ENCODE results near the gene BCL6B.
"Not testable (repeated sequence)": the region's sequence is repeated elsewhere in the genome, so short reads cannot be mapped to it uniquely, and the experiment has no call there.

The BCL6B gene

DNA sequence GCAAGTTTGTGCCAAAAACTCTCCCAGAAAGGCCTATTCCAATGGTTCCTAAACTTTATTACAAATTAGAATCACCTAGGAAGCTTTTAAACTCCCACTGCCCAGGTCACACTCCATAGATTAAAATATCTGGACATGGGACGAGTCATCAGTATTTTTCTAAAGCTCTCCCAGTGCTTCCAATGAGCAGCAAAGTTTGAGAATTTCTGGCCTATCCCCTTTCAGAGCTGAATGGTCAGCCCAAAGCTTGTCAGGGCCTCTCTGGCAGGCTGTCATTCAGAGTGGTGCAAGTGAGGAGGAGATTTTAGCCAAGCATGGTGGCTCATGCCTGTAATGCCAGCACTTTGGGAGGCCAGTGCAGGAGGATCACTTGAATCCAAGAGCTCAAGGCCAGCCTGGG, 2.4 kb downstream of the BCL6B start:
- no peak for FAIRE-seq
- DNase-seq (ENCODE audit: extremely low spot score, insufficient read length, low read depth), result no peak

DNA sequence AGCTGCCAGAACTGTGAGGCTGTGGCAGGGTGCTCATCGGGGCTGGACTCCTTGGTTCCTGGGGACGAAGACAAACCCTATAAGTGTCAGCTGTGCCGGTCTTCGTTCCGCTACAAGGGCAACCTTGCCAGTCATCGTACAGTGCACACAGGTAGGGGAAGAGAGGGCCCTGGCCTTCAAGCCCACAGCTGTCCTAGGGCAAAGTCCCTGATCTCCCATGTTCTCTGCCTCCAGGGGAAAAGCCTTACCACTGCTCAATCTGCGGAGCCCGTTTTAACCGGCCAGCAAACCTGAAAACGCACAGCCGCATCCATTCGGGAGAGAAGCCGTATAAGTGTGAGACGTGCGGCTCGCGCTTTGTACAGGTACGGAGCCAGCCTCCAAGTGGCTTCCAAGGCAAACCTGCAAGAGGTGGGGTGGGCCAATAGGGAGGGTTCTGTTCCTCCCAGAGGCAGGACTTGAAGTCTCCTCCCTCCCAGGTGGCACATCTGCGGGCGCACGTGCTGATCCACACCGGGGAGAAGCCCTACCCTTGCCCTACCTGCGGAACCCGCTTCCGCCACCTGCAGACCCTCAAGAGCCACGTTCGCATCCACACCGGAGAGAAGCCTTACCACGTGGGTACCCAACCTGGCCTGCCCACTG, 3.7 kb downstream of the BCL6B start:
- no peak for DNase-seq (ENCODE audit: extremely low spot score, insufficient read length, low read depth)
- FAIRE-seq, result no peak

DNA sequence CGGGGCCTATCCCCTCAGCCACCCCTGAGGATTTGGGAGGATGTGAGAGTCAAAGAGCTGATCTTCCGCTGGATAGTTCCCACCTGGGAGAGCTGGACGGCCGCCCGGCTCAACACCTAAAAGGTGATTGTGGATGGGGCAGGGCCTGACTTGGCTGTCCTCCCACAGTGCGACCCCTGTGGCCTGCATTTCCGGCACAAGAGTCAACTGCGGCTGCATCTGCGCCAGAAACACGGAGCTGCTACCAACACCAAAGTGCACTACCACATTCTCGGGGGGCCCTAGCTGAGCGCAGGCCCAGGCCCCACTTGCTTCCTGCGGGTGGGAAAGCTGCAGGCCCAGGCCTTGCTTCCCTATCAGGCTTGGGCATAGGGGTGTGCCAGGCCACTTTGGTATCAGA, 4.5 kb downstream of the BCL6B start:
- no peak for DNase-seq (ENCODE audit: extremely low spot score, insufficient read length, low read depth)
- no peak for FAIRE-seq

DNA sequence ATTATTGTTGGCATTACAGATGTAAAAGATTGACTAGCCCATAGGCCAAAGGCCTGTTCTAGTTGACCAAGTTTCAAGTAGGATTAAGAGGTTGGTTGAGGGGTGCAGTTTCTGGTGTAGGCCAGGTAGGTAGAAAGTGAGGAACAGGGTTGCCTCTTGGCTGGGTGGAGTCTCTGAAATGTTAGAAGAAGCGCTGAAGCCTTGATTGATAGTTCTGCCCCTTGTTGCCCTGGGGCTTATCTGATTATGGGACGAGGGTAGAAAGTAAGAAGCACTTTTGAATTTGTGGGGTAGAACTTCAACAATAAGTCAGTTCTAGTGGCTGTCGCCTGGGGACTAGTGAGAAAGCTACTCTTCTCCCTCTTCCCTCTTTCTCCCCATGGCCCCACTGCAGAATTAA, 6.2 kb downstream of the BCL6B start:
- DNase-seq (ENCODE audit: extremely low spot score, insufficient read length, low read depth) (no peak), FAIRE-seq (no peak)

DNA sequence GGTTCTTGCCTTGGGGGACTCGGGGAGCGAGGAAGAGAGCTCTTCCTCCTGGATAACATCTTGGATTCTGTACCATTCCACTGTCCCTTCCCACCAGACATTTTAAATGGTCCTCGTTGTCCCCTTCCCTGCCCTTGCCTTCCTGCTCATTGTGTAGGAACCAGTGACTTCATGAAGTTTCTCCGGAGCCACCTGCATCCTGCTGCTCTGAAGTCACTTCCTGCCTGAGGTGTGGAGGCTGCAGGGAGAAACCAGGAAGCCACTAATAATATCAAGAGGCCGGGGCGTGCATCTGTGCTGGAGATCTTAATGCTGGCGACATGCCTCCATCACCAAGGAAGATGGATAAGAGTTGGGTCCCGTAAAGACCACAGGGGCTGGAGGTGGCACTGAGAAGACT, 6.8 kb downstream of the BCL6B start:
- DNase-seq (ENCODE audit: extremely low spot score, insufficient read length, low read depth), result no peak
- FAIRE-seq, result peak; percentile 48

DNA sequence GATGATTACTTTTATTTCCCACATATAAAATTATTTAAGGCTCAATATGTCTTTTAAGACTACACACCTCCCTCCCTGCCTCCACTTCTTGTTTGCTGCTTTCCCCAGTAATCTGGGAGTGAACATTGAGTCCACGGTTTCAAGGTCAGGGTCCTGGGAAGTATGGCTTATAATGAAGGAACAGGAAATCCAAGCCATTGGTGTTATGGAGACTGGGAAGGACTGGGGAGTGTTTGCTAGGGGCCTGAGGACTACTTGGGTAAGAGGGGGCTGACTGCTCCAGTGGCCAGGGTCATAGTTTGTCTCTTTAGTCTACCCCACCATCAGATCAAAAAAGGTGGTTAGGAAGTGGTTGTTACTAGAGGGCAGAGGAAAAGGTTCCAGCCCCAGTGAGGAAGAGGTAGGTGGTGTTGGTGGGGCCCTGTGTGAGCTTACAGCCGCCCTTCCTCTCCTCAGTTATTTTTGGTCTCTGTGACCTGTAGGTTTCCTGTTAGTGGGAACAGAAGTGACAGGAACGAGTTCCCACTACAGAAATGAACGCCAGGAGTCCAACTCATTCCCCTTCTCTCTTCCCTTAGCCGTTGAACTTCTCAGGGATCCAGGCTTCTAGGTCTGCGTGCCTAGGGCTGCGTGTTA, 12.2 kb downstream of the BCL6B start:
- no peak for DNase-seq (ENCODE audit: extremely low spot score, insufficient read length, low read depth)
- no peak for FAIRE-seq

DNA sequence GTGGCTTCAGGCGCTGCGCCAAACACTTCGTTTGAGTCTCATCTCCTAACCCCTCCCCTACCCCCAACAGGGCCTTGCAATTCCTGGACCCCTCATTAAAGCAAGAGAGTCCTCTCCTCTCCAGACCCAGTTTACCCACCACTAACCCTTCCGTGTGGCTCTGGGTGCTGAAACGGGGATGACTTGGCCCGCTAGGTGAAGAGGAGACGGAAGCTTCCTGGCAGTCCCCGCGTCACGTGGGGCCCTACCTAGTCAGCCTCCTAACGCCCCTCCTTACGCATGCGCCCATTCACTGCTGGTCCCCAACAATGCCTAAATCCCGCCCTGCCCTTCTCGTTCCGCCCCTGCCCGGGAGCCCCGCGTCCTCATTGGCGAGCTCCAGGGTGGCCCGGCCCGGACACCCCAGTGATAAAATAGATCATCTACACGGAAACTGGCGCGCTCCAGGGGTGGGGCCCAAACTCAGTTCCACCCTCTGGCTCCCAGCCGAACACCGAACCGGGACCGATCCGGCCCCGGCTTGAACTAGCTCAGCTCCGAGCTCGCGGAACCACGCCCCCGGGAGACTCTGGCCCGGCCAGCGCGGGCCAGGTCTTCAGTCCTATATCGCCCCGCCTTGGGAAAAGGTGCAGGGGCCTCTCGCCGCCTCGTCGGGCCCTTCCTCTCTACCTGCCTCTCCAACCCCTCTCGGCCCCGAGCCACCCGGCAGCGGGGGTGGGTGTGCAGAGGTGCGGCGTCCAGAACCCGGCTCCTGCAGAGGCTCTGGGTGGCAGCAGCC, 12.9 kb downstream of the BCL6B start, which contains the start of gene SLC16A13:
Gene SLC16A13 (plus strand): TSS at position 425 of the 778 bp plus-strand sequence. CDS start 368 bp downstream, outside the sequence.
- FAIRE-seq, result peak; percentile 100
- peak; percentile 100 for DNase-seq (ENCODE audit: extremely low spot score, insufficient read length, low read depth)

DNA sequence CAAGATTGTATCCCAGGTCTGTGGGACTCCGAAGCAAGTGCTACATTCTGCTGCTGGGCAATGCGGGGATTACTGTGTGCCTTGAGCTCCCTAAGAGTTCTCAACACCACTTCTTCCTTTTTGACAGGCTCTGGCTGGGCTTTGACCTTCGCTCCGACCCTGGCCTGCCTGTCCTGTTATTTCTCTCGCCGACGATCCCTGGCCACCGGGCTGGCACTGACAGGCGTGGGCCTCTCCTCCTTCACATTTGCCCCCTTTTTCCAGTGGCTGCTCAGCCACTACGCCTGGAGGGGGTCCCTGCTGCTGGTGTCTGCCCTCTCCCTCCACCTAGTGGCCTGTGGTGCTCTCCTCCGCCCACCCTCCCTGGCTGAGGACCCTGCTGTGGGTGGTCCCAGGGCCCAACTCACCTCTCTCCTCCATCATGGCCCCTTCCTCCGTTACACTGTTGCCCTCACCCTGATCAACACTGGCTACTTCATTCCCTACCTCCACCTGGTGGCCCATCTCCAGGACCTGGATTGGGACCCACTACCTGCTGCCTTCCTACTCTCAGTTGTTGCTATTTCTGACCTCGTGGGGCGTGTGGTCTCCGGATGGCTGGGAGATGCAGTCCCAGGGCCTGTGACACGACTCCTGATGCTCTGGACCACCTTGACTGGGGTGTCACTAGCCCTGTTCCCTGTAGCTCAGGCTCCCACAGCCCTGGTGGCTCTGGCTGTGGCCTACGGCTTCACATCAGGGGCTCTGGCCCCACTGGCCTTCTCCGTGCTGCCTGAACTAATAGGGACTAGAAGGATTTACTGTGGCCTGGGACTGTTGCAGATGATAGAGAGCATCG, 15.4 kb downstream of the BCL6B start:
- FAIRE-seq (no peak), DNase-seq (ENCODE audit: extremely low spot score, insufficient read length, low read depth) (no peak)

DNA sequence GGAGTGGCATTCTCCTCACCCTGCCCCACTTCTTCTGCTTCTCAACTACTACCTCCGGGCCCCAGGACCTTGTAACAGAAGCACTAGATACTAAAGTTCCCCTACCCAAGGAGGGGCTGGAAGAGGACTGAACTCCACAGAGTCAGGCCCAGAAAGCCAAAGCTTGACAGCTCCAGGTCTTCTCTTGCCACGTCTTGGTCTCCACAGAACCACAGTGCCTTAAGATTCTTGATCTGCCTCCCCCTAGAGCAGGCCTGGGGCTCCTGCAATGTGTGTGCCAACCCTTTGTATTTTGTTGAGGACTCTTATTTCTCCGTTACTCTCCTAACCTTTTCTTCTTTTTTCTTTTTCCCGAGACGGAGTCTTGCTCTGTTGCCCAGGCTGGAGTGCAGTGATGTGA, 17.0 kb downstream of the BCL6B start:
- no peak for DNase-seq (ENCODE audit: extremely low spot score, insufficient read length, low read depth)
- no peak for FAIRE-seq

DNA sequence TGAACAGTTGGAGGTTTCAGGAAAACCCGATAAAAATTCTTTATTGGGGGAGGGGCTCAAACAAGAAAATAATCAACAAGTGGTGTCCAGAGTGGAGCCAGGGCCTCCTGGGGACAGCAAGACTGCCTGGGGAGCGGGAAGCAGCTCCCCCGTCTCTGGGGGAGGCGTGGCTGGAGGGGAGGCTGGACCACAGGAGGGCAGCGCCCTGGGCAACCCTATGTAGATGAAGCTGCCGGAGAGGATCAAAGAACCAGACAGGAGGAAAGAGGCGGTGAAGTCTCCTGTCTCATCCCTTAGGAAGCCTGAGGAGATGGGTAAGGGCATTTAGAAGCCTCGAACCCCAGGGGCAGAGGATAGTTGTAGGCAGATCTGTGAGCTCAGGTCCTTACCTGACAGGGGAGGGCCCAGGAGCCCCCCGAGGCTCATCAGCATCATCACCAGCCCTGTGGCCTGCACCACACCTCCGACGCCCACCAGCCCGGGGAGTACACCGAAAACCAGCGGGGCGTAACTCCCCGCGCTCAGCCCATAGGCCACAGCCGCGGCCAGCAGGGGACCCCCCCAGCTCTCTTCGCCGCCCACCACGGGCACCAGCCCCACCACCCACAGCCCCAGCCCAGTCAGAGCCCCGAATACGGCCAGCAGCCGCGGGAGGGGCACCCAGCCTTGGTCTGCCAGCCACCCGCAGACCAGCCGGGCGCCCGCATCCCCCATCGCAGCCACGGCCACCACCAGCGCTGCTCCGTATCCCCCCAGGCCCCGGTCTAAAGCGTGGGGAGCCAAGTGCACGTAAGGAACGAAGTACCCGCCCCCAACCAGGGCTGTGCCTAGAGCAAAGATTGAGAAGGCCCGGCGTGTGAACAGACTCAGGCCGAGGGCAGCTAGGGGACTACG, 19.0 kb downstream of the BCL6B start:
- FAIRE-seq (no peak), DNase-seq (ENCODE audit: extremely low spot score, insufficient read length, low read depth) (no peak)

DNA sequence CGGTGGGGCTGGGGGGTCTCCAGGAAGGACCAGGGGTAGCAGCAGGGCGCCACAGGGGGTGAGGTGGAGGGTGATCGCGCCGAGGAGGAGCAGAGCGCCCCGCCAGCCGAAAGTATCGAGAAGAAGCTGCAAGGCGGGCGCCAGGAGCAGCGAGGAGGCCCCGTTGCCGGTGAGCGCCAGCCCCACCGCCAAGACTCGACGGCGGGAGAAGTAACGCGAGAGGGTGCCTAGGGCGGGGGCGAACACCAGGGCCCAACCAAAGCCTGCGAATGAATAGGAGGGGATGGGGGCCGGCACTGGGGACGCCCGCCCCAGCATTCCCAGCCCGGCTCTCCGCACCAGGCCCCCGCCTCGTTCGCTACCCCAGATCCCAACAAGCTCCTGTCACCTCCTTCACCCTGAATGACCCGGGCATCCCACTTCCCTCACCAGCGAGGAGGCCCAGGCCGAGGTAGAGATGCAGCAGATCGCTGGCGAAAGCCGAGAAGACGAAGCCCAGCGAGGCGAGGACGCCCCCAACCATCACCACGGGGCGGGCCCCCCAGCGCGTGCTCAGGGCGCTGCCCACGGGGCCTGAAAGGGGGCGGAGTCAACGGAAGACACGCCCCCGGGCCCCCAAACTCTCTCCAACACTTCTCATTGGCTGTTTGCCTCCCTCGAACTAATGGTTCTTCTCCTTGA, 19.8 kb downstream of the BCL6B start:
- DNase-seq (ENCODE audit: extremely low spot score, insufficient read length, low read depth) (no peak), FAIRE-seq (no peak)

DNA sequence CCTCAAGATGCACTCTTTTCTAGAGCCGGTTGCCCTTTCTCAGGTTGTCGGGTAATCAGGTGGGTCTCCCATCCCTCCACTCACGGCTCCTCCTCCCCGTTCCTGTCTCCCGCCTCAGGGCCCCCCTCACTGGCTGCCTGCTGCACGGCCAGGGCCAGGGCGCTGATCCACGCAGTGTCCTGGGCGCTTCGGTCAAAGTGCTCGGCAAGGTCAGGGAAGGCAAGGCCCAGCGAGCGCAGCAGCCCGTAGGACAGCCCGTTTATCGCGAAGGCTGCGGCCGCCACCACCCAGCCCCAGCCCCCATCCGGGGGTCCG, 20.3 kb downstream of the BCL6B start:
- no peak for DNase-seq (ENCODE audit: extremely low spot score, insufficient read length, low read depth)
- FAIRE-seq, result no peak

DNA sequence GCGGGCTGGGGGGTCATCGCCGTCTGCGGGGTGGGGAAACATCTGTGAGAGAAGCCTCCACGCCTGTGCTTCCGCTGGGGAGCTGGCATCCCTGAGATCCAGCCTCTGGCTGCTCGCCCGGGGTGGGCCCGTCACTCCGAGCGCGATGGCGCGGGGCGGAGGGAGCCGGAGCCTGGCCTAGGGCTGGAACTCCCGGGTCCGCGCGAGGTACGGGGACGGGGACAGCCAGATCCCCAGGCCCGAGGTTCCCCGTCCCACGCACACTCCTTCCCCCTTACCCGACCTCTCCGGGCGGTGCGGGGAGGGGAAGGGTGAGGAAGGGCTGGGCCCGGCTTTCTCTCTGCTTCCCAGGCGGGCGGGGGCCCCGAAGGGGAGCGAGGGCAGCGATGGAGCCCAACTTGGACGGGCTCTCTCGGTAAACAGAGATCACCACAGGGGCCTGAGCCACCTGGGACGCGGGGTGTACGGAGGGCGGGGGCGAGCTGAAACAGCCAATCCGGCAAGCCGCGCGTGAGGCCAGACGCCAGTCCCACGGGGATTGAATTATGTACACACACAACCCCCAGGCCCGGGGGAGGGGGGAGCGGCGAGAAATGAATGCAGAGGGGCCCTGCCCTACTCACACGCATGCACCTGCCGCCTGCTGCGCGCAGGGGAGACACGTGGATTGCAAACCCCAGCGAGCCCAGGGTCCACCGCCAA, 20.8 kb downstream of the BCL6B start, which contains the start of gene SLC16A11:
Gene SLC16A11 (minus strand): TSS at position 596 of the 702 bp plus-strand sequence. CDS start 579 bp downstream, at position 17.
- no peak for FAIRE-seq
- no peak for DNase-seq (ENCODE audit: extremely low spot score, insufficient read length, low read depth)

DNA sequence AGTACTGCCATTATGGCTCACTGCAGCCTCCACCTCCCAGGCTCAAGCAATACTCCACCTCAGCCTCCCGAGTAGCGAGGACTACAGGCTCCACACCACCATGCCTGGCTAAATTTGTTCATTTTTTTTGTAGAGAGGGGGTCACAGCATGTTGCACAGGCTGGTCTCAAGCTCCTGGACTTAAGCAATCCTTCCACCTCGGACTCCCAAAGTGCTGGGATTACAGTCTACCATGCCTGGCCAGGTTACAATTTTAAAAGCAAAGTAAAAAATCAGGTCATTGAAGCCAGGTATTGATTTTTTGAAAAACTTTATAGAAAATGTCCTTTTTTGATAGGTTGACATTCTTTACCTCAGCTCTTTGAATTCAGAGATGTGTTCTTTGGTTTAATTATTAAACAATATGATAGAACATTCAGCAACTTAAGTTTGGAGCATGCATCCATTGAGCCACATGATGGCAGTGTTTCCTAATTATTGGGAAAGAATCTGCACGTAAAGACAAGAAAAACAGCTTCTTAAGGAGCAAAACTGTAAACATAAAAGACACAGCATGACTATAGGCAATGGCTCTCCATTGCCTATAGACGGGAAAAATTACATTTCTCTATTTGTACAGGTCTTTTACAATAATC, 22.8 kb downstream of the BCL6B start:
- FAIRE-seq (peak; percentile 47), DNase-seq (ENCODE audit: extremely low spot score, insufficient read length, low read depth) (no peak)

DNA sequence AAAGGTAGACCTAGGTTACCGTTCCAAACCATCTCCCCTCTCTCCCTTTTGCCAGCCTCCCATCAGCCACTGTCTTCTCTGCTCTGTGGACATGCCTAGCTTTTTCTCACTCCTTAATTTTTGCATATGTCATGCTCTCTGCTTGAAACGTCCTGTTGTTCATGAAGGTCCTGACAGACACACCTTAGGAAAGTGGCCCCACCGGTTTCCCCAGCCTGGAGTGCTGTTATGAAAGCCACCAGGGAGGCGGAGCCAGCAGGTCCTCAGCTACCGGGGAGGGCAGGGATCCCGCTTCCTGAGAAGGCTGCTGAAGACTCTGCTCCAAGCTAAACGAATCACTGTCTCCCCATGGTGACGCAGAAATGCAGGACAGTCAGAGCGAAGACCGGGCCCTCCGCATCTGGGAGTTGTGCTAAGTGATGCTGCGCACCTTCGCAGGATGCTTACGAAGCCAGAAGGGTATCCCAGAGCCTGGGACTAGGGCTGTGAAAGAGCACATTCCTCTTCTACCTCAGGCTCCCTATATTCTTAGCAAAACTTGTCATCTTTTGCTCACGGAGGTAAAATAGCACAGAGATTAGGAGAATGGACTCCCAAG, 23.4 kb downstream of the BCL6B start:
- DNase-seq (ENCODE audit: extremely low spot score, insufficient read length, low read depth) (no peak), FAIRE-seq (no peak)

DNA sequence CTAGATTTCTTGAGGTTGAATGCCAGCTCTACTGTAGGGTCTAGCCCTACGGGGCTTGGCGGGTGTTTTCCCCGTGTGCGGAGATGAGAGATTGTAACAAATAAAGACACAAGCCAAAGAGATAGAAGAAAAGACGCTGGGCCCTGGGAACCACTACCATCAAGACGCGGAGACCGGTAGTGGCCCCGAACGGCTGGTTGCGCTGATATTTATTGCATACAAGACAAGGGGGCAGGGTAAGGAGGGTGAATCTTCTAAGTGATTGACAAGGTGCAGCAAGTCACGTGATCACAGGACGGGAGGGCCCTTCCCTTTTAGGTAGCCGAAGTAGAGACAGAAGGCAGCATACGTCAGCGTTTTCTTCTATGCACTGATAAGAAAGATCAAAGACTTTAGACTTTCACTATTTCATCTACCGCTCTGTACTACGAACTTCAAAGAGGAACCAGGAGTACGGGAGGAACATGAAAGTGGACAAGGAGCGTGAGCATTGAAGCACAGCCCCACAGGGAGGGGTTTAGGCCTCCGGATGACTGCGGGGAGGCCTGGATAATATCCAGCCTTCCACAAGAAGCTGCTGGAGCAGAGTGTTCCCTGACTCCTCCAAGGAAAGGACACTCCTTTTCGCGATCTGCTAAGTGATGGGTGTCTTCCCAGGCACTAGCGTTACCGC, 24.0 kb downstream of the BCL6B start:
- not testable (repeated sequence) for DNase-seq (ENCODE audit: extremely low spot score, insufficient read length, low read depth)
- FAIRE-seq, result peak; percentile 86

DNA sequence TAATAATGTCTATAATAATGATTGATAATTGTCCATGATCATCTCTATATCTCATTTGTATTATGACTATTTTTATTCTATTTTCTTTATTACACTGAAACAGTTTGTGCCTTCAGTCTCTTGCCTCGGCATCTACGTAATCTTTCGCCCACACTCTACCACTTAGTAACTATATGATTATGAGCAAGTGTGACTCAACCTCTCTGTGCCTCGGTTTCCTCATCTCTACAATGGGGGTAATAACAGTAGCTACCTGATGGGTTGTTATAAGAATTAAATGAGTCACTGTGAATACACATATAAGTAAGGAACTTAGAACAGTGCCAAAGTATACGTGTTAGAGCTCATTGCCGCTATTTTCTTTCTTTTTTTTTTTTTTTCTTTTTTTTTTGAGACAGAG, 24.7 kb downstream of the BCL6B start:
- DNase-seq (ENCODE audit: extremely low spot score, insufficient read length, low read depth) (no peak), FAIRE-seq (no peak)

Data from GM18507 (cell line).